Measurements from ENCODE around the gene DLG5. TPM values are rescaled to one million over a fixed set of nuclear protein-coding genes. Genes with fewer than 3 reads are reported as not detected.

Gene DLG5
- total RNA-seq, 1 experiment from 2014 or later: 69.7 TPM

DNA sequence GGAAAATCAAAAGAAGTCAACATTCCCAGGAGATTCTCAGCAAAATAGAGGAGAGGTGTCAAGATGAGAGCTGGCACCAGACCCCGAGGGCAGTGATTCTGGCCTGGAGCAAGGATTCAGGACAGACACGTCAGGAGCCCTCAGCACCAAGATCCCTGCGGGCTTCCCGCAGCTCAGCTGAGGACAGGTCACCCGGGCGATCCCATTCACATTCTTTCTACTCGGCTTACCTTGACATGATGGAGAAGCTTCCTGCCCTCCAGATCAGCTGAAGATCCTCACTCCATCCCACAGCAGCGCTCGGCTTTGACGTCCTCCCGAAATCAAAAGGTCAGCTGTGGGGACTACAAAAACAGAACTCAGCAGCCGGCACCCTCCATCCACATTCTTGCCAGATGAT is 139.1 kb downstream of the DLG5 start:
- H3K9me3 Mint-ChIP-seq (ENCODE audit: unreplicated experiment): no peaks in the 10 kb centered on the region
- H3K36me3 Mint-ChIP-seq (ENCODE audit: insufficient read depth, unreplicated experiment): peaks cover 46% of the 10 kb centered on the region
- intact Hi-C loops (cut with micrococcal nuclease; ENCODE audit: unreplicated experiment): no loop called here
- no TSS peak for BruUV-seq (replicated peaks)
- Histone ChIP-seq H3K4me3 (ENCODE audit: low read depth, low read length) (no peak overlapping the region), H3K27me3 (replicated peaks; ENCODE audit: control insufficient read depth, insufficient read depth, low read length) (no peaks in the 10 kb centered on the region), H3K36me3 (ENCODE audit: control insufficient read depth, insufficient read depth, low read length) (peaks cover 7% of the 10 kb centered on the region), H3K4me1 (no peaks in the 10 kb centered on the region), H3K9me3 (no peaks in the 10 kb centered on the region)
- H3K4me3 Mint-ChIP-seq (ENCODE audit: unreplicated experiment): no peak overlapping the region
- H3K4me1 Mint-ChIP-seq (ENCODE audit: low read depth, unreplicated experiment): no peaks in the 10 kb centered on the region
- POLR2A ChIA-PET: no interaction called here
- TF ChIP-seq, protein P1, sequence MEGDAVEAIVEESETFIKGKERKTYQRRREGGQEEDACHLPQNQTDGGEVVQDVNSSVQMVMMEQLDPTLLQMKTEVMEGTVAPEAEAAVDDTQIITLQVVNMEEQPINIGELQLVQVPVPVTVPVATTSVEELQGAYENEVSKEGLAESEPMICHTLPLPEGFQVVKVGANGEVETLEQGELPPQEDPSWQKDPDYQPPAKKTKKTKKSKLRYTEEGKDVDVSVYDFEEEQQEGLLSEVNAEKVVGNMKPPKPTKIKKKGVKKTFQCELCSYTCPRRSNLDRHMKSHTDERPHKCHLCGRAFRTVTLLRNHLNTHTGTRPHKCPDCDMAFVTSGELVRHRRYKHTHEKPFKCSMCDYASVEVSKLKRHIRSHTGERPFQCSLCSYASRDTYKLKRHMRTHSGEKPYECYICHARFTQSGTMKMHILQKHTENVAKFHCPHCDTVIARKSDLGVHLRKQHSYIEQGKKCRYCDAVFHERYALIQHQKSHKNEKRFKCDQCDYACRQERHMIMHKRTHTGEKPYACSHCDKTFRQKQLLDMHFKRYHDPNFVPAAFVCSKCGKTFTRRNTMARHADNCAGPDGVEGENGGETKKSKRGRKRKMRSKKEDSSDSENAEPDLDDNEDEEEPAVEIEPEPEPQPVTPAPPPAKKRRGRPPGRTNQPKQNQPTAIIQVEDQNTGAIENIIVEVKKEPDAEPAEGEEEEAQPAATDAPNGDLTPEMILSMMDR (IDR thresholded peaks at IDR 0.05; ENCODE audit: insufficient read depth in 1 of 2, low read depth in 1 of 2, low read length in 1 of 2, severe bottlenecking in 1 of 2, unreplicated experiment in 1 of 2): no peak
- no peaks in the 10 kb centered on the region for H3K27me3 Mint-ChIP-seq (ENCODE audit: insufficient read depth, unreplicated experiment)
- CTCF ChIA-PET: no interaction called here
- no peak overlapping the region for H3K27ac Mint-ChIP-seq (ENCODE audit: unreplicated experiment)
- DNase-seq: no peak

DNA sequence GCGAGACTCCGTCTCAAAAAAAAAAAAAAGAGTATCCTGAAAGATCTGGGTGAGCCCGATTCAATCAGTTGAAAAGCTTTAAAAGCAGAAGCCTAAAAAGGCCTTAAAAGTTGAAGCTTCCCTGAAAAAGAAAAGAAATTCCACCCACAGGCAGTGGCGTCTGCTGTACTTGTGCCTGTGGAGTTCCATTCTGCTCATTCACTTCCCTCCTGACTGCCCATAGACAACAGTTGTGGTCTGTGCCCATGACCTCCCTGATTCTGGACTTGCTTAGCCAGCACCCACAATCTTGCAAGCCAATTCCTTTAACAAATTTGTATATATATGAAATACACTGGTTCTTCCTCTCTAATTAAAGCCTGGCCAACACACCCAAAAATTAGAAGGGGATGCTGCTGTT is 141.7 kb downstream of the DLG5 start:
- no peaks in the 10 kb centered on the region for H3K27me3 ChIP-seq (replicated peaks; ENCODE audit: control insufficient read depth, insufficient read depth, low read length)
- no TSS peak for BruUV-seq (replicated peaks)
- H3K4me3 ChIP-seq (ENCODE audit: low read depth, low read length): no peak overlapping the region
- POLR2A ChIA-PET: interaction anchor here (0.6 kb wide), 1 partner anchor 494 kb away, joined by 4 read pairs; no protein-coding TSS in a partner anchor
- intact Hi-C loops (cut with micrococcal nuclease; ENCODE audit: unreplicated experiment): no loop called here
- Mint-ChIP-seq H3K4me3 (ENCODE audit: unreplicated experiment) (no peak overlapping the region), H3K4me1 (ENCODE audit: low read depth, unreplicated experiment) (no peaks in the 10 kb centered on the region), H3K9me3 (ENCODE audit: unreplicated experiment) (no peaks in the 10 kb centered on the region), H3K27me3 (ENCODE audit: insufficient read depth, unreplicated experiment) (no peaks in the 10 kb centered on the region), H3K27ac (ENCODE audit: unreplicated experiment) (no peak overlapping the region), H3K36me3 (ENCODE audit: insufficient read depth, unreplicated experiment) (peaks cover 52% of the 10 kb centered on the region)
- CTCF ChIA-PET: no interaction called here
- H3K36me3 ChIP-seq (ENCODE audit: control insufficient read depth, insufficient read depth, low read length): peaks cover 14% of the 10 kb centered on the region
- TF ChIP-seq, protein P1 (IDR thresholded peaks at IDR 0.05; ENCODE audit: insufficient read depth in 1 of 2, low read depth in 1 of 2, low read length in 1 of 2, severe bottlenecking in 1 of 2, unreplicated experiment in 1 of 2): no peak
- no peak for DNase-seq
- no peaks in the 10 kb centered on the region for H3K9me3 ChIP-seq
- H3K4me1 ChIP-seq: no peaks in the 10 kb centered on the region

GRCh38 chr10:77782328-77783061 is 144.1 kb downstream of the DLG5 start:
- no TSS peak for BruUV-seq (replicated peaks)
- Mint-ChIP-seq H3K9me3 (ENCODE audit: unreplicated experiment) (no peaks in the 10 kb centered on the region), H3K36me3 (ENCODE audit: insufficient read depth, unreplicated experiment) (peaks cover 46% of the 10 kb centered on the region), H3K4me1 (ENCODE audit: low read depth, unreplicated experiment) (no peaks in the 10 kb centered on the region), H3K4me3 (ENCODE audit: unreplicated experiment) (no peak overlapping the region), H3K27me3 (ENCODE audit: insufficient read depth, unreplicated experiment) (no peaks in the 10 kb centered on the region), H3K27ac (ENCODE audit: unreplicated experiment) (no peak overlapping the region)
- H3K27me3 ChIP-seq (replicated peaks; ENCODE audit: control insufficient read depth, insufficient read depth, low read length): no peaks in the 10 kb centered on the region
- H3K4me3 ChIP-seq (ENCODE audit: low read depth, low read length): no peak overlapping the region
- ChIA-PET POLR2A (no interaction called here), CTCF (no interaction called here)
- no peaks in the 10 kb centered on the region for H3K4me1 ChIP-seq
- TF ChIP-seq, protein P1 (IDR thresholded peaks at IDR 0.05; ENCODE audit: insufficient read depth in 1 of 2, low read depth in 1 of 2, low read length in 1 of 2, severe bottlenecking in 1 of 2, unreplicated experiment in 1 of 2): no peak
- peaks cover 14% of the 10 kb centered on the region for H3K36me3 ChIP-seq (ENCODE audit: control insufficient read depth, insufficient read depth, low read length)
- intact Hi-C loops (cut with micrococcal nuclease; ENCODE audit: unreplicated experiment): no loop called here
- H3K9me3 ChIP-seq: no peaks in the 10 kb centered on the region; the same call in 1 of the 2 replicates
- DNase-seq: no peak

Data from Caco-2 (cell line).